Measurements from ENCODE around the gene PDE7B. TPM values are rescaled to one million over a fixed set of nuclear protein-coding genes. Genes with fewer than 3 reads are reported as not detected.

The PDE7B gene
- total RNA-seq, 1 donor from 2014 or later, result 0.62 TPM

GRCh38 chr6:135902756-135903331 lies 51.3 kb downstream of the PDE7B start:
- Mint-ChIP-seq H3K27ac (ENCODE audit: unreplicated experiment) (no peak overlapping the region), H3K9me3 (ENCODE audit: unreplicated experiment) (no peaks in the 10 kb centered on the region), H3K4me1 (ENCODE audit: unreplicated experiment) (no peaks in the 10 kb centered on the region), H3K36me3 (ENCODE audit: low read depth, unreplicated experiment) (no peaks in the 10 kb centered on the region), H3K27me3 (ENCODE audit: unreplicated experiment) (no peaks in the 10 kb centered on the region), H3K4me3 (ENCODE audit: unreplicated experiment) (no peak overlapping the region)
- DNase-seq (ENCODE audit: low spot score), result no peak
- no peak for TF ChIP-seq CTCF (IDR thresholded peaks at IDR 0.05; ENCODE audit: unreplicated experiment)

GRCh38 chr6:135904666-135905065 lies 53.2 kb downstream of the PDE7B start:
- H3K27me3 Mint-ChIP-seq (ENCODE audit: unreplicated experiment), result no peaks in the 10 kb centered on the region
- no peak for TF ChIP-seq CTCF (IDR thresholded peaks at IDR 0.05; ENCODE audit: unreplicated experiment)
- no peaks in the 10 kb centered on the region for H3K9me3 Mint-ChIP-seq (ENCODE audit: unreplicated experiment)
- H3K4me1 Mint-ChIP-seq (ENCODE audit: unreplicated experiment), result no peaks in the 10 kb centered on the region
- H3K36me3 Mint-ChIP-seq (ENCODE audit: low read depth, unreplicated experiment), result no peaks in the 10 kb centered on the region
- no peak overlapping the region for H3K27ac Mint-ChIP-seq (ENCODE audit: unreplicated experiment)
- no peak for DNase-seq (ENCODE audit: low spot score)
- no peak overlapping the region for H3K4me3 Mint-ChIP-seq (ENCODE audit: unreplicated experiment)

- TF ChIP-seq CTCF (IDR thresholded peaks at IDR 0.05; ENCODE audit: unreplicated experiment), result no peak
These were observed 54.3 kb downstream of the PDE7B start for GRCh38 chr6:135905604-135906300.

GRCh38 chr6:135906542-135906941 lies 55.0 kb downstream of the PDE7B start:
- no peak for TF ChIP-seq CTCF (IDR thresholded peaks at IDR 0.05; ENCODE audit: unreplicated experiment)
- Mint-ChIP-seq H3K36me3 (ENCODE audit: low read depth, unreplicated experiment) (no peaks in the 10 kb centered on the region), H3K4me1 (ENCODE audit: unreplicated experiment) (no peaks in the 10 kb centered on the region), H3K4me3 (ENCODE audit: unreplicated experiment) (no peak overlapping the region), H3K27ac (ENCODE audit: unreplicated experiment) (no peak overlapping the region), H3K27me3 (ENCODE audit: unreplicated experiment) (no peaks in the 10 kb centered on the region), H3K9me3 (ENCODE audit: unreplicated experiment) (no peaks in the 10 kb centered on the region)
- no peak for DNase-seq (ENCODE audit: low spot score)

More at GRCh38 chr6:135905604-135906300, 54.3 kb downstream of the PDE7B start:
- no peak overlapping the region for H3K4me3 Mint-ChIP-seq (ENCODE audit: unreplicated experiment)
- no peaks in the 10 kb centered on the region for H3K4me1 Mint-ChIP-seq (ENCODE audit: unreplicated experiment)
- H3K36me3 Mint-ChIP-seq (ENCODE audit: low read depth, unreplicated experiment), result no peaks in the 10 kb centered on the region
- H3K27me3 Mint-ChIP-seq (ENCODE audit: unreplicated experiment), result no peaks in the 10 kb centered on the region
- no peak overlapping the region for H3K27ac Mint-ChIP-seq (ENCODE audit: unreplicated experiment)
- H3K9me3 Mint-ChIP-seq (ENCODE audit: unreplicated experiment), result no peaks in the 10 kb centered on the region
- DNase-seq (ENCODE audit: low spot score), result no peak

GRCh38 chr6:135906972-135907465 lies 55.5 kb downstream of the PDE7B start:
- Mint-ChIP-seq H3K9me3 (ENCODE audit: unreplicated experiment) (no peaks in the 10 kb centered on the region), H3K27ac (ENCODE audit: unreplicated experiment) (no peak overlapping the region), H3K4me1 (ENCODE audit: unreplicated experiment) (no peaks in the 10 kb centered on the region), H3K36me3 (ENCODE audit: low read depth, unreplicated experiment) (no peaks in the 10 kb centered on the region), H3K27me3 (ENCODE audit: unreplicated experiment) (no peaks in the 10 kb centered on the region), H3K4me3 (ENCODE audit: unreplicated experiment) (no peak overlapping the region)
- DNase-seq (ENCODE audit: low spot score), result no peak
- no peak for TF ChIP-seq CTCF (IDR thresholded peaks at IDR 0.05; ENCODE audit: unreplicated experiment)

All from endothelial cell (in vitro differentiated cells).